ENCODE measurements around the gene OGA. TPM values are rescaled to one million over a fixed set of nuclear protein-coding genes. Genes with fewer than 3 reads are reported as not detected.

OGA gene
- total and polyA plus RNA-seq, 2 donors (not counting 1 experiment from before 2014, with no cell fraction given), result 128 to 418 TPM

DNA sequence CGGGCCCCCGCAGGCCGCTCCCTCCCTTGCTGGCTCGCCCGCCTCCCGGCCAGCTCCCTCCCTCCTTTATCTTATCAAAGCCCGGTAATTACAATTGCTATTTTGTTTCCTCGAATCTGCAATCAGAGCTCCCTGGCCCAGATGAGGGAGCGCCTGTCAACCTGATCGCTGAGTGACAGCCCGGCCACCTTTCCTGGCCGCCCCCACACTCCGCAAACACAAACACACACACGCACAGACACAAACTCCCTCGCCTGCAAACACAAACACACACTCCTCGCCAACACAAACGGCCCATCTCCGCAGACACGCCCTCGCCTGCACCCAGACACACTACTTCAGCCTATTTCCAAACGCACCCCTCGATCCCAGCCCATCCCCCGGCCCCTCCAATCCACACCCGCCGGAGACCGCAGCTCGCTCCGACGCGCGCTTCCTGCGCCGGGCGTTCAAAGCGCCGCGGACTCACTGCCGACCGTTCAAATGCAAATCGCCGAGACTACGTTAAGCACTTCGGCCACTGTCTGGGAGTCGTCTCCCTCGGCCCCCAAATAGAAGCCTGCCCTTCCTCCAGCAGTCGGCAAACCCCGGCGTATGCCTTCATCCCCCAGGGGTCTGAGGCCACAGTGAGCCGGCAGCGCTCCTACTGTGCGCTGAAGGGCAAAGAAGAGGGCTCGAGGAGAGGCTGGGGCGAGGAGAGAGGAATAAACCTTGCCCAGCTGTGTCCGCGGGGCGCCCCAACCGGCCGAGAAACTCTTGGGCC is 39.3 kb downstream of the OGA start:
- Histone ChIP-seq H3K9me3 (ENCODE audit: control extremely low read depth in 1 of 3, control insufficient read depth in 2 of 3, insufficient read depth in 1 of 3, low read length in 2 of 3) (peaks cover 0 to 21% (median 0%) of the 10 kb centered on the region in 3 donors), H3K27ac (ENCODE audit: low read length in 2 of 2) (no peak overlapping the region), H3K4me2 (replicated peaks; ENCODE audit: low read depth, low read length, poor library complexity, severe bottlenecking) (peak overlapping the region; percentile 92), H4K20me1 (ENCODE audit: control insufficient read depth, insufficient read depth, low read length, poor library complexity, severe bottlenecking) (peaks cover 45% of the 10 kb centered on the region), H3K4me1 (ENCODE audit: control insufficient read depth in 2 of 2, insufficient read depth in 2 of 2, low read length in 2 of 2) (peaks cover 55 to 78% of the 10 kb centered on the region in 2 donors), H3K79me2 (ENCODE audit: control insufficient read depth, insufficient read depth, low read length) (peaks cover 24% of the 10 kb centered on the region), H3K4me3 (ENCODE audit: control extremely low read depth in 1 of 5, extremely low read depth in 1 of 5, insufficient read depth in 1 of 5, low read depth in 2 of 5, low read length in 4 of 5) (peak overlapping the region; percentile 22 to 77 (median 57)), H3K9ac (ENCODE audit: low read length) (peak overlapping the region; percentile 72), H3K27me3 (replicated peaks in 1 of 4; ENCODE audit: control extremely low read depth in 1 of 4, control insufficient read depth in 3 of 4, insufficient read depth in 4 of 4, low read length in 3 of 4) (peaks cover 0 to 50% (median 29%) of the 10 kb centered on the region in 4 experiments), H3K36me3 (replicated peaks in 1 of 2; ENCODE audit: control extremely low read depth in 1 of 2, control insufficient read depth in 1 of 2, extremely low read depth in 1 of 2, insufficient read depth in 2 of 2, low read length in 1 of 2) (no peaks in the 10 kb centered on the region), H2AFZ (ENCODE audit: insufficient read depth, low read depth, low read length, poor library complexity, severe bottlenecking) (peak overlapping the region; percentile 72)
- H3K4me3 Mint-ChIP-seq, result peak overlapping the region; percentile 91
- peak; percentile 4 for TF ChIP-seq EZH2 (IDR thresholded peaks at IDR 0.05; ENCODE audit: borderline replicate concordance, insufficient read depth, low read depth, low read length, poor library complexity, severe bottlenecking)
- TF ChIP-seq, protein P1, sequence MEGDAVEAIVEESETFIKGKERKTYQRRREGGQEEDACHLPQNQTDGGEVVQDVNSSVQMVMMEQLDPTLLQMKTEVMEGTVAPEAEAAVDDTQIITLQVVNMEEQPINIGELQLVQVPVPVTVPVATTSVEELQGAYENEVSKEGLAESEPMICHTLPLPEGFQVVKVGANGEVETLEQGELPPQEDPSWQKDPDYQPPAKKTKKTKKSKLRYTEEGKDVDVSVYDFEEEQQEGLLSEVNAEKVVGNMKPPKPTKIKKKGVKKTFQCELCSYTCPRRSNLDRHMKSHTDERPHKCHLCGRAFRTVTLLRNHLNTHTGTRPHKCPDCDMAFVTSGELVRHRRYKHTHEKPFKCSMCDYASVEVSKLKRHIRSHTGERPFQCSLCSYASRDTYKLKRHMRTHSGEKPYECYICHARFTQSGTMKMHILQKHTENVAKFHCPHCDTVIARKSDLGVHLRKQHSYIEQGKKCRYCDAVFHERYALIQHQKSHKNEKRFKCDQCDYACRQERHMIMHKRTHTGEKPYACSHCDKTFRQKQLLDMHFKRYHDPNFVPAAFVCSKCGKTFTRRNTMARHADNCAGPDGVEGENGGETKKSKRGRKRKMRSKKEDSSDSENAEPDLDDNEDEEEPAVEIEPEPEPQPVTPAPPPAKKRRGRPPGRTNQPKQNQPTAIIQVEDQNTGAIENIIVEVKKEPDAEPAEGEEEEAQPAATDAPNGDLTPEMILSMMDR (IDR thresholded peaks at IDR 0.05), result no peak
- intact Hi-C loops (cut with micrococcal nuclease), result loop anchor here (1.0 kb wide), 1 partner anchor 231 kb away; no protein-coding TSS in a partner anchor
- ATAC-seq (ENCODE audit: low read depth) (no peak), DNase-seq (peak; percentile 66)
- peaks cover 70% of the 10 kb centered on the region for H3K4me1 Mint-ChIP-seq
- ChIA-PET CTCF (interaction anchor here (0.8 to 0.9 kb wide), 2 partner anchors 39 to 566 kb away, joined by 4 read pairs; partner anchors contain the start of gene OGA), POLR2A (interaction anchor here (0.5 to 0.7 kb wide), 4 partner anchors 9 to 684 kb away, joined by 3 to 7 read pairs (median 4); no protein-coding TSS in a partner anchor)
- 5% methylated on average over 56 of the region's 58 CpGs for WGBS (ENCODE audit: insufficient coverage)
- H3K27ac Mint-ChIP-seq, result peak overlapping the region; percentile 20
- peaks cover 30% of the 10 kb centered on the region for H3K27me3 Mint-ChIP-seq
- H3K9me3 Mint-ChIP-seq (ENCODE audit: insufficient read depth), result no peaks in the 10 kb centered on the region

Measured in B cell (primary cell).